D341Med (cell line): ENCODE measurements around the gene GNG11.
"Not testable (repeated sequence)": the region's sequence is repeated elsewhere in the genome, so short reads cannot be mapped to it uniquely, and the experiment has no call there.

Source experiments
- DNase-seq: peaks from one replicate; pipeline ENCODE4 v3.0.0; 2012; ENCODE audit warnings: low spot score

GNG11 gene

GRCh38 chr7:93921607-93922566 lies at the start of gene GNG11:
Gene GNG11 (plus strand): TSS chr7:93921735. CDS start chr7:93922138, 403 bp downstream.
- DNase-seq = peak; percentile 18

GRCh38 chr7:93873998-93874574 lies 47.4 kb upstream of the GNG11 start:
- DNase-seq = no peak

- no peak for DNase-seq
These were observed 43.8 kb upstream of the GNG11 start for GRCh38 chr7:93877742-93878141.

- DNase-seq = no peak
These were observed 42.2 kb upstream of the GNG11 start for GRCh38 chr7:93879356-93879755.

GRCh38 chr7:93882468-93882867 lies 39.1 kb upstream of the GNG11 start:
- no peak for DNase-seq

GRCh38 chr7:93883078-93883916 lies 38.2 kb upstream of the GNG11 start:
- no peak for DNase-seq

- no peak for DNase-seq
These were observed 37.6 kb upstream of the GNG11 start for GRCh38 chr7:93883917-93884345.

GRCh38 chr7:93884541-93884940 lies 37.0 kb upstream of the GNG11 start:
- DNase-seq = no peak

- no peak for DNase-seq
These were observed 32.3 kb upstream of the GNG11 start for GRCh38 chr7:93889261-93889660.

- no peak for DNase-seq
These were observed 31.5 kb upstream of the GNG11 start for GRCh38 chr7:93890041-93890463.

- no peak for DNase-seq
These were observed 31.0 kb upstream of the GNG11 start, which contains the start of gene TFPI2 for GRCh38 chr7:93890464-93891068. Gene TFPI2 (minus strand): TSS chr7:93890753. CDS start chr7:93890678, 75 bp downstream.

GRCh38 chr7:93894426-93894825 lies 27.1 kb upstream of the GNG11 start:
- no peak for DNase-seq

GRCh38 chr7:93894966-93895640 lies 26.4 kb upstream of the GNG11 start:
- peak; percentile 52 for DNase-seq

- no peak for DNase-seq
These were observed 25.5 kb upstream of the GNG11 start for GRCh38 chr7:93895859-93896600.

GRCh38 chr7:93897680-93898079 lies 23.9 kb upstream of the GNG11 start:
- DNase-seq = no peak

GRCh38 chr7:93902777-93903423 lies 18.6 kb upstream of the GNG11 start:
- DNase-seq = peak; percentile 40

GRCh38 chr7:93906267-93906666 lies 15.3 kb upstream of the GNG11 start, which contains the start of gene GNGT1:
Gene GNGT1 (plus strand): TSS chr7:93906567. CDS start chr7:93906747, 180 bp downstream.
- no peak for DNase-seq

- DNase-seq = no peak
These were observed 11.2 kb upstream of the GNG11 start for GRCh38 chr7:93910076-93910994.

- DNase-seq = not testable (repeated sequence)
These were observed 10.3 kb upstream of the GNG11 start for GRCh38 chr7:93911242-93911641.
